C1 segment of cervical spinal cord (tissue), 14 donors: Measurements from ENCODE around the gene GOLM1.

Source experiments
- DNase-seq, 14 donors: peaks; one replicate each; lab custom pipeline; 2025; lab: John Stamatoyannopoulos, UW

Gene GOLM1

GRCh38 chr9:86046930-86047341 lies 52.4 kb downstream of the GOLM1 start:
- DNase-seq: peak in 4 of 14 donors; percentile 10 to 74 (median 22)

- DNase-seq: peak in 1 of 14 donors; percentile 6
Observed at GRCh38 chr9:86046071-86046636, 53.2 kb downstream of the GOLM1 start.

GRCh38 chr9:86045654-86046053 lies 53.7 kb downstream of the GOLM1 start:
- no peak for DNase-seq

- DNase-seq: peak in 1 of 14 donors; percentile 8
Observed at GRCh38 chr9:86043999-86044398, 55.4 kb downstream of the GOLM1 start.

- no peak for DNase-seq
Observed at GRCh38 chr9:86043586-86043985, 55.8 kb downstream of the GOLM1 start.

GRCh38 chr9:86042199-86042978 lies 57.0 kb downstream of the GOLM1 start:
- DNase-seq: no peak

- DNase-seq: no peak
Observed at GRCh38 chr9:86041311-86041741, 58.0 kb downstream of the GOLM1 start.

- DNase-seq: no peak
Observed at GRCh38 chr9:86040861-86041155, 58.5 kb downstream of the GOLM1 start.

GRCh38 chr9:86039991-86040860 lies 59.1 kb downstream of the GOLM1 start:
- no peak for DNase-seq

- no peak for DNase-seq
Observed at GRCh38 chr9:86036555-86036954, 62.8 kb downstream of the GOLM1 start.

- DNase-seq: no peak
Observed at GRCh38 chr9:86035827-86036440, 63.4 kb downstream of the GOLM1 start.

GRCh38 chr9:86034863-86035734 lies 64.3 kb downstream of the GOLM1 start:
- peak in 1 of 14 donors; percentile 57 for DNase-seq

- DNase-seq: no peak
Observed at GRCh38 chr9:86027767-86028166, 71.6 kb downstream of the GOLM1 start.

- DNase-seq: no peak
Observed at GRCh38 chr9:86022687-86023266, 76.6 kb downstream of the GOLM1 start.

GRCh38 chr9:86021166-86021565 lies 78.2 kb downstream of the GOLM1 start:
- no peak for DNase-seq

GRCh38 chr9:86020731-86021130 lies 78.6 kb downstream of the GOLM1 start:
- DNase-seq: no peak

GRCh38 chr9:86009133-86009532 lies 90.2 kb downstream of the GOLM1 start:
- no peak for DNase-seq

- DNase-seq: no peak
Observed at GRCh38 chr9:86005253-86005775, 94.0 kb downstream of the GOLM1 start.

GRCh38 chr9:85995599-85995998 lies 103.8 kb downstream of the GOLM1 start:
- DNase-seq: no peak

GRCh38 chr9:85995097-85995496 lies 104.3 kb downstream of the GOLM1 start:
- DNase-seq: no peak
